ENCODE results near the gene DDX1. TPM values are rescaled to one million over a fixed set of nuclear protein-coding genes. Genes with fewer than 3 reads are reported as not detected.
A peak's percentile ranks its signal among the peaks of the same experiment; 100 is the strongest.

DDX1 gene
- total RNA-seq, 1 experiment from 2014 or later = 135 TPM

- DNase-seq (ENCODE audit: low read depth) = no peak
Measured at GRCh38 chr2:15562354-15563031, 29.2 kb upstream of the DDX1 start.

GRCh38 chr2:15563227-15564100 is 28.2 kb upstream of the DDX1 start:
- DNase-seq (ENCODE audit: low read depth) = no peak

DNA sequence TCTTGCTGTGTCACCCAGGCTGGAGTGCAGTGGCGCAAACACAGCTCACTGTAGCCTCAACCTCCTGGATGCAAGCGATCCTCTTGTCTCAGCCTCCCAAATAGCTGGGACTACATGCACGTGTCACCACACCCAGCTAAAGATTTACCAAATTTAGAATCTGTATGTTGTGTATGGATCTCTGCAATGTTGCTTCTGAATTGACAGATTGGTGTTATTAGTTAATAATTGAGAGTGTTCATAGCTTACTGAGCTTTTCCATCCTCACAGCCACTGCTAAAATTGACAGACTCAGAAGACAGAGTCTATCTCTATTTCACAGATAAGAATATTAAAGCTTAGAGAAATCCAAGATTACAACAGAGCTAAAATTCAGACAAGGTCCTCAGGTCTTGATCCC is 26.3 kb upstream of the DDX1 start:
- DNase-seq (ENCODE audit: low read depth) = no peak

DNA sequence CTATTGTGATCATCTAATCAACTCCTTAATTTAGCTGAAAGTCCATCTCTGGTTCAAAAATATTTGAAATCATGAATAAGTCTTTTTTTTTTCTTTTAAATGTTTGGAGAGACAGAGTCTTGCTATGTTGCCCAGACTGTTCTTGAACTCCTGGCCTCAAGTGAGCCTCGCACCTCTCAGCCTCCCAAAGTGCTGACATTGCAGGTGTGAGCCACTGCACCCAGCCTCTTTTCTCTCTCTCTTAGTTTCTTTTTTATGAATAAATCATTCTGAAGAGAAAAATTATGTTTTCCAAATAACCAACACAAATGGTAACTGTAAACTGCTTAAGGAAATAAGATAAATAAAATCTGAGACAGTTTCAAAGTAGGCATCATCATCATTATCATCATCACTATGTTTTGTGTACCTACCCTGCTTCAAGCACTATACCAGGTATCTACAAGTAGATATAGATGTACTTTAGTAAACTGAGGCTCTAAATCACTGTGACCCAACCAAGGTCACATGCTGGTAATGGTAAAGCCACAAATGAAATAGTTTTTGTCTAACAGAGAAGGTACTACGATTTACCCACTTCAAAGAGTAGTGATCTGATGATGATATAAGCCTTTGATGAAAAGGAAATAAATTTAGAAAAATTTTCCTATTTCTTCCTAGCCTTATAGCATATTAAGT is 25.5 kb upstream of the DDX1 start:
- no peak for DNase-seq (ENCODE audit: low read depth)

DNA sequence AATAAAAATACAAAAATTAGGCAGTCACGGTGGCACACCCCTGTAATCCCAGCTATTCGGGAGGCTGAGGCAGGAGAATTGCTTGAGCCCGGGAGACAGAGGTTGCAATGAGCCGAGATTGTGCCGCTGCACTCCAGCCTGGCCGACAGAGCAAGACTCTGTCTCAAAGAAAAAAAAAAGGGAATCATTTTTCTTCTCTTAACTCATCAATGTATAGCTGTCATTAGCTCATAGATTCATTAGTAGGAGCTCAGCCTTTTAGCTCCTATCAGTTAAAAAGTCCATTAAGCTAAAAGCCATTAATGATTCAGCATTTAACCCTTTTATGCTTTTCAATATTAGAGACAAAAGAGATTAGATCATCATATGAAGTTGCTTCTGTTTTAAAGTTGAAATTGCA is 24.8 kb upstream of the DDX1 start:
- DNase-seq (ENCODE audit: low read depth) = no peak

GRCh38 chr2:15568874-15569273 is 22.8 kb upstream of the DDX1 start:
- DNase-seq (ENCODE audit: low read depth) = no peak

- DNase-seq (ENCODE audit: low read depth) = no peak
Measured at GRCh38 chr2:15570104-15570503, 21.6 kb upstream of the DDX1 start.

- no peak for DNase-seq (ENCODE audit: low read depth)
Measured at GRCh38 chr2:15571729-15572128, 19.9 kb upstream of the DDX1 start.

DNA sequence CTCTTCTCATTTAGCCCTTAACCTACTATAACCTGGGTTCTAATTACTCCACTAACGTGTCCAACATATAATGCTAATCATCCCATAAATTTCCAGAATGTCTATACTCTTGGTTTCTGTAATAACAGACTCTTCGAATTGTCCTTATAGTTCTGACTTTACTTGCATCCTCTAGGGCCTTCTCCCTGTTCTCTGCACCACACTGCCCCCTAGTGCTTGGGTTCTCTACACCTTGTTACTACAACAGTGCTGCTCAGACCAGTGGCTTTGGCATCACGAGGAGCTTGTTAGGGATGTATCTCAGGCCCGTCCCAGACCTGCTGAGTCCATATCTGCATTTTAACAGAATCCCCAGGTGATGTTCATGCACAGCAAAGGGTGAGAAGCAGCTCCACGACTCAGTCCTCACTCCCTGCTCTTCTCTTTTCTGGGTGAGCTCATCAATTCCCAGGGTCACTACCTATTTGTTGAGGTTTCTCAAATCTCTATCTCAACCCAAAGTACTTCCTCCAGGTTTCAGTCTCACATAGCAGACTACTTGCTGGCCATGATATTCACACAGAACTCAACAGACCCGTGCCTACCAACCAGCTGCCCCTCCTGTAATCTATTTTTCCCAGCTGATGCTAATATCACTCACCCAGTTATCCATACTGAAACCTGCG is 14.5 kb upstream of the DDX1 start:
- DNase-seq (ENCODE audit: low read depth) = peak; percentile 82

DNA sequence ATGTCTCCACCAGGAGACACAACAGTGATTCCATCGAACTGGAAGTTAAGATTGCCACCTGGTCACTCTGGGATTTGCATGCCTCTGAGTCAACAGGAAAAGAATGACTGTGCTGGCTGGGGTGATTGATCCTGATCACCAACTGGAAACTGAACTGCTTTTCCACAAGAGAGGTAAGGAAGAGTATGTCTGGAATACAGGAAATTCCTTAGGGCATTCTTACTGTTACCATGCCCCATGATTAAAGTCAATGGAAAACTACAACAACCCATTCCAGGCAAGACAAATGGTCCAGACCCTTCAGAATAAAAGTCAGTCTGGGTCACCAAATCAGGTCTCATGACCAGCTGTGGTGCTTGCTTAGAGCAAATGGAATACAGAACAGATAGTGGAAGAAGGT is 12.0 kb upstream of the DDX1 start:
- no peak for DNase-seq (ENCODE audit: low read depth)

GRCh38 chr2:15580451-15580850 is 11.2 kb upstream of the DDX1 start:
- no peak for DNase-seq (ENCODE audit: low read depth)

DNA sequence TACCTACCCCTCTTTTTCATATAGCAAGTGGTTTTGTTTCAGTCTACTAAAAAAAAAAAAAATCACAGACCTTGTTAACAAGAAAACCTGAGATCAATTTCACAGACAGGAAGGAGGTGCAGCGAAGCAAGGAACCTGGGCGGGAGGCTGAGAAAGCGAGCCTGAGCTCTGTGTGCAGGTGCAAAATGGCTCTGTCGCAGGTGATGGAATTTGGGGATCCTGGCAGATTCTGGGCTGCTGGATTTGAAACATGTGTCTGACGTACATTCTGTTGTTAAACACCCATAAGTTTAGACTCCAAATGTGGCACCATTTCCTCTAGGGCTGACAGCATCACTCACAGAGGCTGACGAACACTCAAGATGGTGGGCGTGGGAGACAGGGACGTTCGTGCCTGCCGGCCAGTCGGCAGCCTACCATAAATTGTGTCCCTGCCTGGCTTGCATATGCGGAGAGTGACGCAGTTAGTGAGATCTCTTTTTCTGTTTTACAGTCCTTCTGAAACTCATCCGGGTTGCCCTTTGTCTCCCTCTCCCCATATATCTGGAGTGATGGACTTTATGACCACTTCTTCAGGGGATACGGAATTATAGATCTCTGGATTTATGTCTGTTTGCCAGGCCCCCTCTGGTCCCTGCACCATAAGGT is 8.8 kb upstream of the DDX1 start:
- DNase-seq (ENCODE audit: low read depth) = no peak

DNA sequence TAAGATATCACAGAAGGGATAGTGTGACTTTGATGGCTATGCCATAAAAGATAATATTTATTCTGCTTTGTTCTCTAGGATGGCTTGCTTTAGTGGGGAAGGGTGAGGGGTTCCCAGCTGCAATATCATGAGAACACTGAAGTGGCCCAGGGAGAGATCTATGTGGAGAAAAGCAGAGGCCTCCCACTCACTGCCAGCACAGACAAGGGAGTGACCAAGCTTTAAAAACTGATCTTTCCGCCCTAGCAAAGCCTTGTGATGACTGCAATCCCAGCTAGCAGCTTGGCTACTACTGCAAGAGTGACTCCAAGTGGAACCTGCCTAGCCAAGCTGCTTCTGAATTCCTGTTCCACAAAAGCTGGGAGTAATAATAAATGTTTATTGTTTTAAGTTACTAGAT is 7.8 kb upstream of the DDX1 start:
- DNase-seq (ENCODE audit: low read depth) = no peak

DNA sequence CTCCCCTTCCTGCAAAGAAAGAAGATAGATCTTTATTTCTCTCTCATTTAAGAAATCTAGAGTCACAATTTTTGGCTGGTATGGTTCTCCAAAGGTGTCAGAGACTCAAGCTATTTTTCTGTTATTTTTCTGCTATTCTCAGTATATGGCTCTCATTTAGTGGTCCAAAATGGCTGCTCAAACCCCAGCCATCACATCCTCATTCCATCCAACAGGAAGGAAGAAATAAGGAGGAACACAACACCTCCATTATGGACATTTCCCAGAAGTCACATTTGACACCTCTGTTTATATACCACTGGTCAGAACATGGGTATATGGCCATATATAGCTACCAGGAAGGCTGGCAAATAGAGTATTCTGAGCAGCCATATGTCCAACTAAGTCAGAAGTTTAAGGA is 7.4 kb upstream of the DDX1 start:
- no peak for DNase-seq (ENCODE audit: low read depth)

DNA sequence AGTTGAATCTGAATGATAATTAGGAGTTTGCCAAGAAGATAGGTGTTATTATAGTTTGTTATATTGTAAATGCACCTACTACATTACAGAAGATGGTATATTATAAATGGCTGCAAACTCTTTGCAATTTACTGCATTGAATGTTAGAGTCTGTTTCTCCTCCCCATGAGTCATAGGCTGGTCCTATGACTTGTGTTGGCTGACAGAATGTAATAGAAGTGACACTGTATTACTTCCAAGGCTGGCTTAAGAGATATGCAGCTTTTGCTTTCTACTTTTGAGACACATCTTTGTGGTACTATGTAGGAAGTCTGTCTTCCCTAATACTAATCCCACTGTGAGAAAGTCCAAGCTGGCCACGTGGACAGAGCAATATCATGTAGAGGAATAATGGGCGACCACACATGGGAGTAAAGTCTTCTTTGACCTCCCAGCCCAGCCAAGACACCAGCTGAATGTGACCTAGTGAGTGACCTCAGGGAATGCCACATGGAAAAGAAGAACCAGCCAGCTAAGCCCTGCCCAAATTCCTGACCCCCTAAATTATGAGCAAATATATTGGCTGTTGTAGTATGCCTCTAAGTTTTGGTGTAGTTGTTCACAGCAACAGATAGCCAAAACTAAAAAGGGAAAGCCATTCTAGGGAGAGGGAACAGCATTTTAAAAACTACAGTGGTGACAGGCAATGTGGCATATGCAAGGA is 6.8 kb upstream of the DDX1 start:
- DNase-seq (ENCODE audit: low read depth) = no peak

- peak; percentile 62 for DNase-seq (ENCODE audit: low read depth)
Measured at GRCh38 chr2:15588329-15588919, 3.2 kb upstream of the DDX1 start.

- no peak for DNase-seq (ENCODE audit: low read depth)
Measured at GRCh38 chr2:15591373-15591691, 336 bp upstream of the DDX1 start.

DNA sequence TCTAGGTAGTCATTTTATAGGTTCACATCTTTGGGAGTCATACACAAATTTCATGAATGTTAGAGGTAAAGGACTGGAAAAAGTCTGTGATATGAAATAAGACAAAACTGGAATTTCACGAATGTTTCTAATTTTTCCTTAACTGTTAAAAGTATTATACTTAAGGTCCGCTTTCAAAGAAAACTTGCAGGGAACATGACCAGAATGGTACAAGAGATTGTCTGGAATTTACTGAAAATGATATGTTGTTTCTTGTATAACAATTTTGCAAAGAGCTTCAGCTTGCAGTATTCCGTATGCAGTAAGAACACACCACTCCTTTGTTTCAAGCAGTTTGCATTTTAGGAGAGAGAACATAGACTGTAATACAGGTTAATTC is 1.6 kb downstream of the DDX1 start:
- DNase-seq (ENCODE audit: low read depth) = no peak

GRCh38 chr2:15594291-15595256 is 2.9 kb downstream of the DDX1 start:
- DNase-seq (ENCODE audit: low read depth) = no peak
